Measurements from ENCODE around the gene SRSF9. TPM values are rescaled to one million over a fixed set of nuclear protein-coding genes. Genes with fewer than 3 reads are reported as not detected.

The SRSF9 gene
- polyA plus RNA-seq, 3 donors, result 127 to 218 (median 200) TPM

DNA sequence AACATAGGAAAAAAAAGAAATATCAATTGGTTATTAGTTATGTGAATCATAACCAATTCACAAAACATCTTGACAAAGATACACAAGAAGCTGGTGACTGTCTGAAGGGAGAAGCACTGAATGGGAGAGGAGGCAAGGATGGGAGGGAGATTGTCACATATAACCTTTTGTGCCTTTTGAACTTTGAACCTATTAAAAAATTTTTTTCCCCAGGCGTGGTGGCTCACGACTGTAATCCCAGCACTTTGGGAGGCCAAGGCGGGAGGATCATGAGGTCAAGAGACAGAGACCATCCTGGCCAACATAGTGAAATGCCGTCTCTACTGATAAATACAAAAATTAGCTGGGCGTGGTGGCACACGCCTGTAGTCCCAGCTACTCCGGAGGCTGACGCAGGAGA lies 39.0 kb upstream of the SRSF9 start:
- H3K27ac ChIP-seq (ENCODE audit: low read depth in 1 of 2, low read length in 2 of 2), result no peak overlapping the region
- no peak overlapping the region for H2AFZ ChIP-seq (ENCODE audit: insufficient read depth, low read depth, low read length, poor library complexity, severe bottlenecking)
- WGBS (ENCODE audit: insufficient coverage), result 98% methylated on average over 6 of the region's 8 CpGs
- H3K27me3 Mint-ChIP-seq (ENCODE audit: low read depth in 3 of 3), result no peaks in the 10 kb centered on the region
- TF ChIP-seq, protein P1, sequence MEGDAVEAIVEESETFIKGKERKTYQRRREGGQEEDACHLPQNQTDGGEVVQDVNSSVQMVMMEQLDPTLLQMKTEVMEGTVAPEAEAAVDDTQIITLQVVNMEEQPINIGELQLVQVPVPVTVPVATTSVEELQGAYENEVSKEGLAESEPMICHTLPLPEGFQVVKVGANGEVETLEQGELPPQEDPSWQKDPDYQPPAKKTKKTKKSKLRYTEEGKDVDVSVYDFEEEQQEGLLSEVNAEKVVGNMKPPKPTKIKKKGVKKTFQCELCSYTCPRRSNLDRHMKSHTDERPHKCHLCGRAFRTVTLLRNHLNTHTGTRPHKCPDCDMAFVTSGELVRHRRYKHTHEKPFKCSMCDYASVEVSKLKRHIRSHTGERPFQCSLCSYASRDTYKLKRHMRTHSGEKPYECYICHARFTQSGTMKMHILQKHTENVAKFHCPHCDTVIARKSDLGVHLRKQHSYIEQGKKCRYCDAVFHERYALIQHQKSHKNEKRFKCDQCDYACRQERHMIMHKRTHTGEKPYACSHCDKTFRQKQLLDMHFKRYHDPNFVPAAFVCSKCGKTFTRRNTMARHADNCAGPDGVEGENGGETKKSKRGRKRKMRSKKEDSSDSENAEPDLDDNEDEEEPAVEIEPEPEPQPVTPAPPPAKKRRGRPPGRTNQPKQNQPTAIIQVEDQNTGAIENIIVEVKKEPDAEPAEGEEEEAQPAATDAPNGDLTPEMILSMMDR (IDR thresholded peaks at IDR 0.05), result no peak
- no peaks in the 10 kb centered on the region for H3K4me1 ChIP-seq (ENCODE audit: control insufficient read depth in 1 of 2, insufficient read depth in 2 of 2, low read length in 2 of 2)
- peak overlapping the region in 2 of 7 donors; percentile 3 to 35 for H3K27ac Mint-ChIP-seq
- no peak overlapping the region for H3K4me2 ChIP-seq (replicated peaks; ENCODE audit: extremely low read depth, low read length, poor library complexity, severe bottlenecking)
- H3K79me2 ChIP-seq (ENCODE audit: insufficient read depth, low read length), result no peaks in the 10 kb centered on the region
- no peak overlapping the region for H3K4me3 ChIP-seq (replicated peaks in 1 of 3; ENCODE audit: low read depth in 2 of 3, low read length in 3 of 3)
- no peaks in the 10 kb centered on the region for H3K27me3 ChIP-seq (ENCODE audit: control insufficient read depth in 2 of 2, insufficient read depth in 2 of 2, low read length in 2 of 2)
- no peak for DNase-seq
- H3K36me3 Mint-ChIP-seq, result peaks cover 42 to 66% of the 10 kb centered on the region in 2 donors
- H3K4me1 Mint-ChIP-seq, result no peaks in the 10 kb centered on the region
- intact Hi-C loops (cut with micrococcal nuclease), result no loop called here
- no peaks in the 10 kb centered on the region for H4K20me1 ChIP-seq (ENCODE audit: insufficient read depth, low read length)
- H3K9me3 Mint-ChIP-seq, result no peaks in the 10 kb centered on the region
- H3K9ac ChIP-seq (ENCODE audit: insufficient read depth, low read length, poor library complexity, severe bottlenecking), result no peak overlapping the region
- peaks cover 52 to 61% of the 10 kb centered on the region in 2 donors for H3K36me3 ChIP-seq (replicated peaks in 1 of 2; ENCODE audit: control insufficient read depth in 1 of 2, insufficient read depth in 2 of 2, low read length in 2 of 2)
- no peak overlapping the region for H3K4me3 Mint-ChIP-seq
- no peaks in the 10 kb centered on the region for H3K9me3 ChIP-seq (replicated peaks in 1 of 2; ENCODE audit: control insufficient read depth in 1 of 2, insufficient read depth in 1 of 2, low read length in 2 of 2)

DNA sequence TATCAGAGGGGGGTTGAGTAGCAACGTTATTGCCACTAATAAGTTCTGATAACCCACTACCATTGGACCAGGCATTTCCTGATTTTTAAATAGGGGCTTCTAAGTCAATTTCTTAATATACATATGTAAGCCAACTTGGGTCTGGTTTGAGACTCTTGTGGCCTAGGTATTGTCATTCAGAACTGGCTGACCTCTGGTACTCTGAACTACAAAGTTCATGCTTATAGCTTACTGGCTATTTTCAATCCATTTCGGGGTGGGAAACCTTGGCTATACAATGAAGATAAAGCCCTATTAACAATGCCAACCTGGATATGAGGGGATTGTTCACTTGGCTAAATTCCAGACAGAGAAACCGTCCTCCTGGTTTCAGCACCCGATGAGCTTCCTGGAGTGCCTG lies 35.0 kb upstream of the SRSF9 start:
- H3K4me3 ChIP-seq (replicated peaks in 1 of 3; ENCODE audit: low read depth in 2 of 3, low read length in 3 of 3), result no peak overlapping the region
- DNase-seq, result no peak
- no peaks in the 10 kb centered on the region for H3K9me3 Mint-ChIP-seq
- no peaks in the 10 kb centered on the region for H3K9me3 ChIP-seq (replicated peaks in 1 of 2; ENCODE audit: control insufficient read depth in 1 of 2, insufficient read depth in 1 of 2, low read length in 2 of 2)
- H2AFZ ChIP-seq (ENCODE audit: insufficient read depth, low read depth, low read length, poor library complexity, severe bottlenecking), result no peak overlapping the region
- H4K20me1 ChIP-seq (ENCODE audit: insufficient read depth, low read length), result no peaks in the 10 kb centered on the region
- no peaks in the 10 kb centered on the region for H3K27me3 Mint-ChIP-seq (ENCODE audit: low read depth in 3 of 3)
- H3K4me3 Mint-ChIP-seq, result no peak overlapping the region
- H3K4me1 ChIP-seq (ENCODE audit: control insufficient read depth in 1 of 2, insufficient read depth in 2 of 2, low read length in 2 of 2), result no peaks in the 10 kb centered on the region
- H3K9ac ChIP-seq (ENCODE audit: insufficient read depth, low read length, poor library complexity, severe bottlenecking), result no peak overlapping the region
- H3K36me3 ChIP-seq (replicated peaks in 1 of 2; ENCODE audit: control insufficient read depth in 1 of 2, insufficient read depth in 2 of 2, low read length in 2 of 2), result peaks cover 54 to 69% of the 10 kb centered on the region in 2 donors
- intact Hi-C loops (cut with micrococcal nuclease), result no loop called here
- H3K36me3 Mint-ChIP-seq, result peaks cover 36 to 84% of the 10 kb centered on the region in 2 donors
- H3K4me1 Mint-ChIP-seq, result no peaks in the 10 kb centered on the region
- H3K27me3 ChIP-seq (ENCODE audit: control insufficient read depth in 2 of 2, insufficient read depth in 2 of 2, low read length in 2 of 2), result no peaks in the 10 kb centered on the region
- peak overlapping the region in 1 of 7 donors; percentile 30 for H3K27ac Mint-ChIP-seq
- 100% methylated on average over 2 of the region's 4 CpGs for WGBS (ENCODE audit: insufficient coverage)
- H3K27ac ChIP-seq (ENCODE audit: low read depth in 1 of 2, low read length in 2 of 2), result no peak overlapping the region
- no peak overlapping the region for H3K4me2 ChIP-seq (replicated peaks; ENCODE audit: extremely low read depth, low read length, poor library complexity, severe bottlenecking)
- no peaks in the 10 kb centered on the region for H3K79me2 ChIP-seq (ENCODE audit: insufficient read depth, low read length)
- TF ChIP-seq, protein P1 (IDR thresholded peaks at IDR 0.05), result no peak

Data from CD14-positive monocyte (primary cell).